HG02763 (cell line): Measurements from ENCODE around the gene FRMPD4.

Experiments used
- ATAC-seq: cut with Tn5 transposase; IDR thresholded peaks from one replicate; pipeline ENCODE4 v1.9.1; 2021; ENCODE audit warnings: mild to moderate bottlenecking, moderate library complexity; ENCODE audit not compliant: unreplicated experiment

The FRMPD4 gene

GRCh38 chrX:12423346-12423745 is 285.1 kb downstream of the FRMPD4 start:
- ATAC-seq = no peak

GRCh38 chrX:12425496-12425895 is 287.2 kb downstream of the FRMPD4 start:
- no peak for ATAC-seq

- ATAC-seq = no peak
These were observed 288.1 kb downstream of the FRMPD4 start for GRCh38 chrX:12426420-12426819.

GRCh38 chrX:12434493-12434892 is 296.2 kb downstream of the FRMPD4 start:
- ATAC-seq = no peak

GRCh38 chrX:12439416-12439815 is 301.1 kb downstream of the FRMPD4 start:
- ATAC-seq = no peak

GRCh38 chrX:12440246-12440645 is 302.0 kb downstream of the FRMPD4 start:
- ATAC-seq = no peak

GRCh38 chrX:12441381-12442128 is 303.3 kb downstream of the FRMPD4 start:
- ATAC-seq = no peak

GRCh38 chrX:12443534-12444098 is 305.3 kb downstream of the FRMPD4 start:
- ATAC-seq = peak; percentile 89

GRCh38 chrX:12446342-12447075 is 308.2 kb downstream of the FRMPD4 start:
- no peak for ATAC-seq

GRCh38 chrX:12447448-12448064 is 309.3 kb downstream of the FRMPD4 start:
- no peak for ATAC-seq

GRCh38 chrX:12452268-12452667 is 314.0 kb downstream of the FRMPD4 start:
- ATAC-seq = no peak

- ATAC-seq = no peak
These were observed 322.7 kb downstream of the FRMPD4 start for GRCh38 chrX:12460929-12461328.

GRCh38 chrX:12463052-12463451 is 324.8 kb downstream of the FRMPD4 start:
- no peak for ATAC-seq

- ATAC-seq = no peak
These were observed 325.6 kb downstream of the FRMPD4 start for GRCh38 chrX:12463873-12464272.

GRCh38 chrX:12467321-12467720 is 329.0 kb downstream of the FRMPD4 start:
- no peak for ATAC-seq

GRCh38 chrX:12469296-12469695 is 331.0 kb downstream of the FRMPD4 start:
- no peak for ATAC-seq

GRCh38 chrX:12471061-12471460 is 332.8 kb downstream of the FRMPD4 start:
- ATAC-seq = no peak

- no peak for ATAC-seq
These were observed 342.7 kb downstream of the FRMPD4 start for GRCh38 chrX:12480956-12481355.

- no peak for ATAC-seq
These were observed 349.9 kb downstream of the FRMPD4 start for GRCh38 chrX:12488220-12488619.

GRCh38 chrX:12488771-12489170 is 350.5 kb downstream of the FRMPD4 start:
- ATAC-seq = no peak

- no peak for ATAC-seq
These were observed 351.1 kb downstream of the FRMPD4 start for GRCh38 chrX:12489341-12489740.
